Muscle of arm (tissue), 12 donors: ENCODE data around the gene GARIN5B. TPM values are rescaled to one million over a fixed set of nuclear protein-coding genes. Genes with fewer than 3 reads are reported as not detected.
"Not testable (repeated sequence)": the region's sequence is repeated elsewhere in the genome, so short reads cannot be mapped to it uniquely, and the experiment has no call there.

Experiments used
- DNase-seq: peaks from one replicate; pipeline ENCODE4 v3.0.0-alpha.2; 2013
- polyA plus RNA-seq, 12 donors: library from polyadenylated mRNA; unstranded; fragments of 120-200 nt; gene quantifications; one replicate each; pipeline ENCODE4 v1.2.1, GENCODE V29; 2013; ENCODE audit not compliant: insufficient read length in 12 of 12

Gene GARIN5B
- polyA plus RNA-seq, 12 donors: 0.07 TPM; not detected in 11

GRCh38 chr19:55350620-55351315 lies 12.3 kb downstream of the GARIN5B start:
- no peak for DNase-seq

GRCh38 chr19:55348317-55349034 lies 14.6 kb downstream of the GARIN5B start:
- no peak for DNase-seq

GRCh38 chr19:55347442-55348009 lies 15.5 kb downstream of the GARIN5B start:
- no peak for DNase-seq

GRCh38 chr19:55346725-55347441 lies 16.2 kb downstream of the GARIN5B start:
- DNase-seq: no peak

GRCh38 chr19:55345818-55346724 lies 17.0 kb downstream of the GARIN5B start:
- DNase-seq: no peak

GRCh38 chr19:55345101-55345817 lies 17.8 kb downstream of the GARIN5B start:
- no peak for DNase-seq

- DNase-seq: no peak
These were observed 18.6 kb downstream of the GARIN5B start for GRCh38 chr19:55344444-55344843.

- no peak for DNase-seq
These were observed 21.2 kb downstream of the GARIN5B start for GRCh38 chr19:55341595-55342531.

- peak; percentile 72 for DNase-seq
These were observed 21.9 kb downstream of the GARIN5B start for GRCh38 chr19:55341171-55341588.

GRCh38 chr19:55340784-55341147 lies 22.3 kb downstream of the GARIN5B start:
- no peak for DNase-seq

GRCh38 chr19:55339889-55340783 lies 22.9 kb downstream of the GARIN5B start:
- no peak for DNase-seq

- peak; percentile 100 for DNase-seq
These were observed 23.8 kb downstream of the GARIN5B start, which contains the start of gene KMT5C for GRCh38 chr19:55339105-55339888. TSS of gene KMT5C (plus strand) at chr19:55339876. CDS start at chr19:55341937, 2,061 bp downstream.

GRCh38 chr19:55336101-55336500 lies 27.0 kb downstream of the GARIN5B start:
- no peak for DNase-seq

GRCh38 chr19:55333870-55334269 lies 29.2 kb downstream of the GARIN5B start:
- no peak for DNase-seq

GRCh38 chr19:55329791-55330190 lies 33.3 kb downstream of the GARIN5B start:
- not testable (repeated sequence) for DNase-seq

GRCh38 chr19:55328774-55329318 lies 34.2 kb downstream of the GARIN5B start:
- not testable (repeated sequence) for DNase-seq

GRCh38 chr19:55325172-55325571 lies 37.9 kb downstream of the GARIN5B start, which contains the start of gene TMEM150B:
TSS of gene TMEM150B (minus strand) at chr19:55325341. CDS start at chr19:55321036, 4,305 bp downstream.
- DNase-seq: no peak
